GM18868 (cell line): Measurements from ENCODE around the gene MPST.

Experiments
- ATAC-seq: cut with Tn5 transposase; IDR thresholded peaks from one replicate; pipeline ENCODE4 v1.9.1; 2021; ENCODE audit warnings: mild to moderate bottlenecking, moderate library complexity; ENCODE audit not compliant: unreplicated experiment

MPST gene

DNA sequence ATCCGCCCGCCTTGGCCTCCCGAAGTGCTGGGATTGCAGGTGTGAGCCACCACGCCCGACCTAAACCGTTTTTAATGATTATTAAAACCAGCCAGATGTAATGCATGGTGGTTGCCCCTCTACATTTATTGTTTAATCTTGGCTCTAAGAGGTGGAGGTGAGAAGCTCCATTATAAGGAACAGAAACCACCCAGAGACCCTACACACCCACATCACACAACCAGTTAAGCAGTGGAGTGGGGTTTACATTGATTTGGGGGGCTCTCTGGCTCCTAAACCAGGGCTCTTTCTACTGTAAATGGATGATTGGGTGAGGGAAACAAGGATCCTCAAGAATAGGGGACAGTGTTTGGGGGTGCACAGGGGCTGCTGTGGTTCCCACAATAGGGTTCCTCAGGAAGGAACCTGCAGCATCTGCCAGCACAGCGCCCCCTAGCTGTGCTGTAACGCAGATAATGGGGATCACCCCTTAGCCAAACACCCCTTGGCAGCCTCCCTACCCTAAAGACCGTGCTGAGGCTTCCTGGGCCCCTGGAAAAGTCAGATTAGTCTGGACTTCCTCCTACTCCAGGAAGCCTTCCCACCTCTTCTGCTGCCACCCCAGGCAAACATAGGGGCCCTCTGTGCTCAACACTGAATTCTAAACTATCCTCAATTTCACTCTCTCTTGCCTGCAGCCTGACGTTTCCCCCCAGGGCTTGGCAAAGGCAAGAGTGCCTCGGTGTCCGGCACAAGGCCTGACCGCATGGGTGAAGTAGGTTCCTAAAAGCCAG, 2.4 kb downstream of the MPST start:
- ATAC-seq = no peak

DNA sequence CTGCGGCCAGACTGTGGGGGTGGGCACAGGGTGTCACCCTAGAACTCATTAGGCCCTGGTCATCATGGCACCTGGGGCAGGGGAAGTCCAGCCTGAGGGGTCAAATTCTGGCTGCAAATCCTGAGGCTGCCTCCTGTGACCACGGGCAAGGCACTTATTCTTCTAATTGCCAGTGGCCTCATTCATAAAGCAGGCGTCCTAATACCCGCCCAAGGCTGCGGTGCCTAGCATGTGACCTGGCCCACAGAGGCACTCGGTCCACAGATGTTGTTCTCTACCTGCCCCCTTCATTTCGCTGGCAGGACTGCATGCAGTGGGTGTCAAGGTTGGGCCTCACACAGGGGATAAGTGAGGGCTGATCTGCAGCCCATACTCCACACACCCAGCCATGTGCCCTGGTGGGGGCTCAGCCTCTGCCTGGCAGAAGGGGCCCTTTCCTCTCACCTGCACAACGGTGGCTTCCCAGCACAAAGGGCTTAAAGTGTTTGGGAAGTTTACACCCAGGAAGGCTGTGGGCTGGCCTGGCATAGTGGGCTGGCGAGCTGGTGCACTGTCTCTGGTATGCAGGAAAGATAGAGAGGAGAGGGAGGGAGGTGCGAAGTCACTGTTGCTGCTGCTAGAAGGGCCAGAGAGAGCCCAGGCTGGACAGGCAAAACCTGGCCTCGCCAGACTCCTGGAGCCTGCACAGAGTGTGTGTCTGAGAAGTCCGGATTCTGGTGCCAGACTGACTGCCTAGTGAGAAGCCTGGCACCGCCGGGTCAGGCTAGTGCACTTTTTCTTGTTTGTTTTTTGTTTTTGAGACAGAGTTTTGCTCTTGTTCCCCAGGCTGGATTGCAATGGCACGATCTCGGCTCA, 3.2 kb downstream of the MPST start:
- ATAC-seq = no peak

DNA sequence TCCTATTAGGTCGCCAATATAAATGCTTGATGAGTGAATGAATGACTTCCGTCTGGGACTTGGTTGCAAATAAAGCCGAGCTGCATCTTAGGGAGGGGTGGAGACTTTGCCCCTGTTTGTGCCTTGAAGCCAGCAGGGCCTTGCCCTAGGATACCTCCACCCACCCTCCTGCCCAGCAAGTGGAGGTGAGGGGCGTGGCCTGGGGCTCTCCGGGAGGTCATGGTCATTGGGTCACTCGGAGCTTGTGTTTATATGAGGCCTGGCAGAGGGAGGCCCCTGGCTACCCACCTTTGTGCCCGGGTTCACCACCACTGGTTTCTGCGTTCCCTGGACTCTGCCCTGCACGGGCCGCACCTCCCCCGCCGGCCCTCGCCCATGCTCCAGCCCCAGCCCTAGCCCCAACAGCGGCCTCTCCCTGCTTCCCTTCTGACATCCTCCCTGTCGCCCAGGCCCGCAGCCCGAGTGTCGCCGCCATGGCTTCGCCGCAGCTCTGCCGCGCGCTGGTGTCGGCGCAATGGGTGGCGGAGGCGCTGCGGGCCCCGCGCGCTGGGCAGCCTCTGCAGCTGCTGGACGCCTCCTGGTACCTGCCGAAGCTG, 4.3 kb downstream of the MPST start:
- no peak for ATAC-seq

DNA sequence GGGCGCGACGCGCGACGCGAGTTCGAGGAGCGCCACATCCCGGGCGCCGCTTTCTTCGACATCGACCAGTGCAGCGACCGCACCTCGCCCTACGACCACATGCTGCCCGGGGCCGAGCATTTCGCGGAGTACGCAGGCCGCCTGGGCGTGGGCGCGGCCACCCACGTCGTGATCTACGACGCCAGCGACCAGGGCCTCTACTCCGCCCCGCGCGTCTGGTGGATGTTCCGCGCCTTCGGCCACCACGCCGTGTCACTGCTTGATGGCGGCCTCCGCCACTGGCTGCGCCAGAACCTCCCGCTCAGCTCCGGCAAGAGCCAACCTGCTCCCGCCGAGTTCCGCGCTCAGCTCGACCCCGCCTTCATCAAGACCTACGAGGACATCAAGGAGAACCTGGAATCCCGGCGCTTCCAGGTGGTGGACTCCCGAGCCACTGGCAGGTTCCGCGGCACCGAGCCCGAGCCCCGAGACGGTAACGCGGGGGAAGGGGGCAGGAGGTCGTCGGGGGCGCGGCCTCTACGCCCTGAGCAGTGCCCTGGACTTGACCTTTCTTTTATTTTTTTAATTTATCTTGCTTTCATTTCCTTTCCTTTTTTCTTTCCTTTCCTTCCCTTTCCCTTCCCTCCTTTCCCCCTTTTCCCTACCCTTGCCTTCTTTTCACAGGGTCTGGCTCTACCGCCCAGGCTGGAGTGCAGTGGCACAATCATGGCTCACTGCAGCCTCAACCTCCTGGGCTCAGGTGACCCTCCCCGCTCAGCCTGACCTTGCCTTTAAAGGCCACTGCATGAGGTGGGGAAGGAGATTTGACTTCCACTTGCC, 5.0 kb downstream of the MPST start:
- no peak for ATAC-seq

DNA sequence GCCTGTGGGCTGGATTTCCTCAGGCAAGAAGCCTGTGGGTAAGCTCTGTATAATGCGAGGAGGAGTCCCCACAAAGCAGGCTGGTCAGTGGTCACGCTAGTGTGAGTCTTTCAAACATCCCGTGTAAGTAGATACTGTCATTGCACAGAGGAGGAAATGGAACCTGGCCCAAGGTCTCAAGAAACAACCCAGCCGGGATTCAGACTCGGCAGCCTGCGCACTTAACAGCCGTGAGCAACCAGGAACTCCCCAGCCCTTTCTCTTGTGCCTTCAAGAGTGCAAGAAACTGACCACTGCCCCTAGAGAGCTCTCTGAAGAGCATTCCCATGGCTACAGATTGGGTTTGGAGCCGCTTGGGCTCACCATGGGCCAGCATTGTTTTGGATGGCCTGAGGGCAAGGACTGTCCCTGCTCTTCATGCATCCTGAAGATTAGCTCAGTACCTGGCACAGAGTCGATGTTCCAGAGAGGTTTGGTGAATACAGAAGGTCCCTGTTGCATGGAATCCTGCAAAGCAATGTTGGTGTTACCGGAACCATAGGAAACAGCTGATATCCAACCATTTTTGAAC, 6.0 kb downstream of the MPST start:
- no peak for ATAC-seq

DNA sequence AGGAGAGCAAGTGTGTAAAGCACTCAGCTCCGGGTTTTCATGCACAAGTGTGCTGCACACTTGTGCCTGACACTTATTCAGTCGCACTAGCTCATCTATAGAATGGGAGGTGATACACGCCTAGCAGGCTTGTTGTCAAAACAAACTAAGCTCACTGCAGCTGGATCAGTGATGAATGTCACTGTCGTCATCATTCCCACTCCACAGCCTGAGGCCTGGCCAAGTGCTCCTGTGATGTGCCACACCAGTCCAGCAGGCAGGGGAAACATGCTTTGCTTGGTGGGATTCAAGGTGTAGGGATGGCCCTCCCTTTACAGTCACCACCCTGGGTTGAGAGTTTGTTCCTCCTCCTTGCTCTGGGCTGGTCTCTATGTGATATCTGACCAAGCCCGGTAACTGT, 6.8 kb downstream of the MPST start:
- no peak for ATAC-seq

DNA sequence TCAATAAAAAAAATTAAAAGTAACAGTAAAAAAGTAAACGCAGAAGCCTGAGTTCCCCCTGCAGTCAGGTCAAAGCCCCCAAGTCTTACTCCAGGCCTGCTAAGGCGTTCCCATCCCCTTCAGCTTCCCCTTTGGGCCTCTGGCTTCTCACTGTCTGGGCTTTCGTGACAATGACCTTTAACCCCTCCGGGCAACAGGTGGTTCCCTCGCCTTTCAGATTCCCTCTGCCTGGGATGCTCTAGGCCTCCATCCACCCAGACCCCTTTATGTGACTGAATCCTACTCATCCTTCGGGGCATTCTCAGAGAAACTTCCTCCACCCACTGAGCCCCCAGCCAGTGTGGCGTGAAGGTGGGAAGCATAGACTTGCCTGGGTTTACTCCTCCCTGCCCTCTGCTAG, 8.0 kb downstream of the MPST start:
- ATAC-seq = no peak

DNA sequence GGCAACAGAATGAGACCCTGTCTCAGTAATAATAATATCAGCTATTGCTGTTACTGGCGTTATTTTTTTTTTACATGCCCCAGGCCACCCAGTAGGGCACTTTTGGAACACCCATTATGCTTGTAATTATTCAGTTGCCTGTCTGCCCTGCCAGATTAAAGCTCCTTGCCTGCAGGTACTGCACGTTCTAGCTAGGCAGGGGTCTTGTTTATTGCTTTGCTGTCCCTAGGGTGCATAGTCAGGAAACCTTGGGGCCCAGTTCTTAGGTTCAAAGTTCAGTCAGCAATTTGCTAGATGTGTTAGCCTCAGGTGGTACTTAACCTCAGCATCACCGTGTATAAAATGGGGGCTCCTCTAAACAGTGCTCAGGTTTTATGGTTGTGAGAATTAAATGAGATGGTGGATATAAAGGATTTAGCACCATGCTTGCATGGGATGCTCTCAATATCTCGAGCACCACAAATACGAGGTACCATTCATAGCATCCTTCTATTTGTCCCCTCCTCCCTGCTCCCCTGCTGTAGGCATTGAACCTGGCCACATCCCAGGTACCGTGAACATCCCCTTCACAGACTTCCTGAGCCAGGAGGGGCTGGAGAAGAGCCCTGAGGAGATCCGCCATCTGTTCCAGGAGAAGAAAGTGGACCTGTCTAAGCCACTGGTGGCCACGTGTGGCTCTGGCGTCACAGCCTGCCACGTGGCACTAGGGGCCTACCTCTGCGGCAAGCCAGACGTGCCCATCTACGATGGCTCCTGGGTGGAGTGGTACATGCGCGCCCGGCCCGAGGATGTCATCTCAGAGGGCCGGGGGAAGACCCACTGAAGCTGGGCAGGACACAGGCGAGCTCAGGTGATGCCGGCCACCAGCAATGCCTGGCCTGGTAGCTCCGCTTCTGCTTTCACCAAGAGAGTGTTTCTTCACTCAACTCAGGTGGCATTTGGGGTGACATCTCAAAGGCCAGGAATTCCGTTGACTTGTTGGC, 9.4 kb downstream of the MPST start:
- ATAC-seq = no peak

DNA sequence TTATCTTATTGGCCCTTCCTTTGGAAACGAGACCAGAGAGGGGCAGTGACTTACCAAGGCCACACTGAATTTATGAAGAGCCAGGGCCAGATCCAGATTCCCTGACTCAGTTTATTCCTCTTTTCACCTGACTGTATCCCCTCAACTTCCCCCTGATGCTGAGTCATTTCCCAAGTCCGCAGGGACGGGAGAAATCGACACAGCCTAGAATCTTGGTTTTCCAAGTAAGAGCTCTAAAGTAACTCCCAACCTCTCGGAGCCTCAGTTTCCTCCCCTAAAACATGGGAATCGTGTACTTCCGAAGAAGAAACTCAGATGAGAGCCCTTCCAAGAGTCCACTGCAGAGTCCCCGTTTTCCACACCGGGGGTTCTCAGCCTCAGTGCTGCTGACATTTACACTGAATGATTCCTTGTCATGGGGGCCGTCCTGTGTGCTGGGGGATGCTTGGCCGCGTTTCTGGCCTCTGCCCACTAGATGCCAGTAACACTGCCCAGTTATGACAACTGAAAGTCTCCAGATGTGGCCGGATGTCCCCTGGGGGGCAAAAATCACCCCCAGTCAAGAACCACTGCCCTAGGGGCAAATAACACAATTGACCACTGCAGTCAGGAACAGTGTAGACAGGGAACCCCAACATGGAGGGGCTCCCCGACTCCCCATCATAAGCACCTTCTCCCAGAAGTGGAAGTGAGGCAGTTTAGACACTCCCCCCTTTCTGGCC, 11.2 kb downstream of the MPST start:
- no peak for ATAC-seq

DNA sequence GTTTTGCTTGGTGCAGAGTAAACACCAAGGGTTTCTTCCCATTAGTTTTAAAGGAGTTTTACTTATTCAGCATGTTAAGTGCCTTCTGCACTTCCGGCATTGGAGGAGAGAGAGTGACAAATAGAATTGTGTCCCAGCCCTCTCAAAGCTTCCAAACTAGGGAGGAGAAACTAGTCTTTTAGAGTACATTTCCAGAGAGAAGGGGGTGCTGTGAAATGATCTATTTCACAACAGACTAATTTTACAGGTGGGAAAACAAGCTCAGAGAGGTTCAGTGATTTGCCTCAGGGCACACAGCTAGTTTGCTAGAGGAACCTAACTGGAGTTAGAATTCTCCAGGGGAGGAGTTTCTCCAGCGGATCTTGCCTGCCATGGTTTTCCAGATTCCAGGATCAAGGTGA, 12.6 kb downstream of the MPST start:
- no peak for ATAC-seq

DNA sequence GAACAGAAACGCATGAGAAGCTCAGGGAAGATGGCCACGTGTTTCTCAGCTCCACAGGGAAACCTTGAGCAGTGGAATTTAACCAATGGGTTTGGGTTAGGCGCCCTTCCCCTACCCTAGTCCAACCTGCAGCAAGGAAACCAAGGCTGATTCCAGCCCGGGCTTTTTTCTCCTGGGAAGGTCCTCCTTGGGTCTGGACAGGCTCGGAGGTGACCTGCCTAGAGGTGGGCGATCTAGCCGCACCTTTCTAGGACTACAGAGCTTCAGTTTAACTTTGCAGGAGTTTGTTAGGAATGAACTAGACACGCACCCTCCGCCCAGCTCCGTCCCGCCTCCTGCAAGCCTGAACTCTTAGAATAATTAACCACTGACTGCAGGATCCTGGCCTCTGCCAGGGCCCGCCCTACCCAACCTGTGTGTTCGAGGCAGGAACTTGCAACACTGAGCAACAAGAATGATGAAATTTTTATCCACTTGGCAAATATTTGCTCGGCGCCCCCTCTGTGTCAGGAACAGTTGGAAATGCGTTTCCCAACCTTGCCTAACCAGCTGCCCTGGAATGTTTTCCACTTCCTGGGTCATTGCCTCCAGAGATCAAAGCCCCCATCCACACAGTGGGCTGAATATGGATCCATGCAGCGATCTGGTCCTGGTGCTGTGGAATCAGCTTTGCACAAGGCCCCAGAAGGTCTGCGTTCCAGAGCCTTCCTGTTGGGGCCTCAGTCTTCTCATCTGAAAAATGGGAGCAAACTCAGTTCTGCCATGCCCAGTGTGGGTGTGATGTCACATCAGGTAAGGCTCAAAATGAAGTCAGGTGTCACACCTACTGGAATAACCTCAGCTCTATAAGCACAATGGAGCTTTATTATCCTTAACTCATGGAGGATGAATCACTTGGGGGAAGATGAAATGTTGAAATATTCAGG, 13.3 kb downstream of the MPST start:
- no peak for ATAC-seq

DNA sequence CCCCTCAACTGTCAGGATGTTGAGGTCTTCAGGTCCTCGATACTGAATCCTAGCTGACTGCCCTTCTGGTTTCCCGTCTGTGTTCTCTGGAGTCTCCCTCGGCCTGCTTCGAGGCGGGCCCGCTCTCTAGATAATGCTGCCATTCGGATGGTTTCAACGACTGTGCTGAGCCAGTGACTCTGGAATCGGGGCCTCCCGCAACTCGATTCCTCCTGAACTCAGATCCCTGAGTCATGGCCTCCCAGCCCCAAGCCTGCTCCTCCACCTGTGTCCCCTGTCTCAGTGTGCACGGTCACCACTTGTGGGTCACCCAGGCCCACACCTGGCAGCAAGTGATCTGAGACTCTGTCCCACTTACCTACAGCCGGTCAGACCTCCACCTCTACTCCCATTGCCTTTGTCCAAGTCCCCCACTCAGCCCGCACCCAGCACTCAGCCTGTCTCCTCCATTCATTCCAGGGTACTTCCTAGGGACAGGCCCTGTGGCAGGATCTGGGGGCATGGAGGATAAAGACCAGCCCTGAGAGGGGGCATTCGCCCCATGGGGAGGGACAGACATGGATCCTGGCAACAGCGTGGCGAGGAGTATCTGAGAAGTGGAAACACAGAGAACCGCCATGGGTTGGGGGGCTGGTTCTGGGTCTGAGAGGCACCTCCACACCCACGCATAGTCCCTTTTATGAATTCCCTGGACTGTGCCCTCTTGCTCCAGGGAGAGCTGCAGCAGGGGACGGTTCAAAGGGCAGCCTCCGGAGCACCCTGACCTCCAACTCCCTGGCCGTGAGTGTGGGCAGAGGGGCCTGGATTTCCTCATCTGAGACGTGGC, 14.3 kb downstream of the MPST start:
- ATAC-seq = no peak

DNA sequence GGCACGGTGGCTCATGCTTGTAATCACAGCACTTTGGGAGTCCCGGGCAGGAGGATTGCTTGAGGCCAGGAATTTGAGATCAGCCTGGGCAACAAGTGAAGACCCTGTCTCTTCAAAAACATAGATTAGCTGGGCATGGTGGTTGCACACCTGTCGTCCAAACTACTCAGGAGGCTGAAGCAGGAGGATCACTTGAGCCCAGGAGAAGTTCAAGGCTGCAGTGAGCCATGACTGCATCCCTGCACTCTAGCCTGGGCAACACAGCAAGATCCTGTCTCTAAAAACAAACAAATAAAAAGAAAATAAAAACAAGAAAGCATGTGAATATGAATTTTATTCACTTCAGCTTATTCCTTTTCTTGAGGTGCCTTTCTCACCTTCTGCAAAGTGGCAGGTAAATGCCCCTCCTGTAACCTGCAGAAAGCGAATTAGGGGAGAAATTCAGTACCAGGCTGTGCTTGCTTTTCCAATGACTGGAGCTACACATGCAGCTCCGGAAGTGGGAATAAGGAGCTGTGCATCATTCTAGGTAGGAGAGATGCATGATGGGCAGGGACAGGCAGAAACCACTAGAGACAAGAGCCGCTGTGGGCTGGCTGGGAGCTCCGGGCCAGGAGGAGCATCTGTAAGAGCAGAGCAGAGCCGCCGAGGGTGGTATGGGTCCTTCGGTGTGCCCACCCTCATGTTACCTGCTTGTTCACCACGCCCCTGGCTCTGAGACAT, 17.3 kb downstream of the MPST start:
- ATAC-seq = no peak

DNA sequence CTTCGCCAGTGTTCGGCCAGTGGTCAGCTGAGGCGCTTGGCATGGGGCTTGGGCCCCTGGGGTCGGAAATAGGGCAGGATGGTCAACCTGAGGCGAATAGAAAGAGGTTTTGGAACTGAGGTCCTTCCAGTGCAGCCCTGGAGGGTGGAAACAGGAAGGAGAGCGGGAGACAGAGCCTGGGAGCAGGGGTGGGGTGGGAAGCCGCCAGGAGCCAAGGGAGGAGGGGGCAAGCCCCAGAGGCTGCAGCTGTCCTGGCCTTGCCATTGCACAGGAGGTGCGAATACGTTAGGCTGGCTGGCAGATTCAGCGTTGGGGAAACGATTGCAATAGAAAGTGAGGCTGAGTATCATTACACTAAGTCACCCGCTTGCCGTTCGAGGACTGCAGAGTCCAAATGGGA, 18.1 kb downstream of the MPST start:
- no peak for ATAC-seq

DNA sequence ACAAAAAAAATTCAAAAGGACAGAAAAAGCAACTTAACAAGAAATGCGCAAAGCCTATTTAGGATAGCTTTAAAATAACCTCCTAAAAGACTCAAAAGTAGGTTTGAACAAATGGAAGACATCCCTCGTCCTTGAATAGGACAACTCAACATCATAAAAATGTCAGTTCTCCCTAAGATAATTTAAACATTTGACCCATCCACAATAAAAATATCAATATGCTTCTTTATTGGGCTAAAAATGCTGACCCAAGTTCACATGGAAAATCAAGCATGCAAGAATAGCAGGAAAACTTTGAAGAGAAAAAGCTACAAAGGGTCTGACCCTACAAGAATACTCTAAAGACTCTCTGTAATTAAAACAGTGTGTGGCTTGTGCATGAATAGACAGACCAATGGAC, 19.9 kb downstream of the MPST start:
- ATAC-seq = no peak

DNA sequence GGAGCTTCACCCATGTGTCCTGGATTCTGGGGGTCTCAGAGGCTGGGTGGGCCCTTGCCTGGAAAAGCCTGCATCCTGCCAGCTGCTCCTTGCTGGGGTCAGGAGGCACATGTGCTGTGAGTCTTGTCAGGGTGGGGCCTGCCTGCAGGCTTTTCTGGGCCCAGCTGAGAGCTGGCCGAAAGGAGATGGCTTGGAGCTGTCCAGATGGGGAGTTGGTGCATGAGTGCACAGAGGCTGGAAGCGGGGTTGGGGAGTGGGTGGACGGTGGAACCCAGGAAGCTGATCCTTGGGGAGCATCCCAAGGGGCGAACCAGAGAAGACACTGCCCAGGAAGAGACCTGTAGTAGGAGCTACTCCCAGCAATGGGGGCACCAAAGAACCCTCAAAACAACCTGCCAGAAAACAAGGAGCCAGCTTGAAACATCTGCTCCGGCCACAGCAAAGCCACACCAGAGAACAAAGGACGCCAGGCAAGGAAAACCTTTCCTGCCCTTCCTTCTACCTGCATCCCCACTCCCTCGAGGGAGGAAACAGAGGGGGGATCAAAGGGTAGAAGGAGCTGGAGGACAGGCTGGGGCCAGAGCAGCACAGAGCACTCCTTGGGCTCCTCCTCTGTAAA, 23.8 kb downstream of the MPST start:
- no peak for ATAC-seq
